GM10847 (cell line): ENCODE data around the gene NAGPA.

Experiments used
- POLR2A ChIP-seq: IDR thresholded peaks from 2 replicates; pipeline ENCODE4 v1.6.1; 2011; ENCODE audit not compliant: insufficient read length; ENCODE audit errors: extremely low read depth

NAGPA gene

DNA sequence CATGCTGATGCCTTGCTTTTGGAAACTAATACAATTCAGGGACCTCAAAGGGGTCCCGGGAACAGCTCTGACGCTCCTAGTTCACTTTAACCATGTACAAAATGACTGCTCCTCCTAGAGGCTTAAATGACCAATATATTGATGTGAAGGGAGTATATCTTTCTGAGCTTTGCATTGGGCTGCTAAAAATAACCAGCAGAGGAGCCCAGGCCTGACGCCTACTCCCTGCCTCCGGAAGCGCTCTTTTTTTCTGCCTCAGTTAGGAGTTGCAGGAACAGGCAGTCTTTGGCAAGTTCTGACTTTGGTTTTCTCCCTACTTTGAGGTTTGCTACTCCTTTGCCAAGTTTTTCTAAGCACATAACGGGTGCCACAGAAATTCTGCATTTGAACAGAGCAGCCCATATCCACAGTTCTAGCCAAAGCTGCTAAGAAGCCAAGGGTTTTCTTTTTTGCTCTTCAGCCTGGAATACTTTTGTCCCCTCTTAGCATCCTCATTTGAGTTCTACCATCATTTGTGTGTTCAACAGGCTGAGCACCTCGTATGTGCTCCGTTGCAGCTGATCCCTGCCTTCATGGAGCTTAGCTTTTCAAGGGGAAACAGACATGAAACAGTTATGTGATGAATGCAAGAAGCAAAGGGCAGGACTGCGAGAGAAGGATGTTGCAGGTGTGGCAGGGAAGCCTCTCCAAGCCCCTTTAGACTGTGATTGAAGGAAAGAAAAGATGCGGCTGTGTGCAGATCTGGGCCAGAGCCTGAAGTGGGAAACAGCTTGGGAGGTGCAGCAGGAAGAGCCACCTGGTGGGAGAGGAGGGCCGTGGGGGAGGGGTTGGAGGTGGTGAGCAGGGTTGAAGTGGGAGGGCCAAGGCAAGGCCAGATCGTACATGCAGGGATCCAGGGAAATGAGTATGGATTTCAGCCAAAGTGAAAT is 2.8 kb upstream of the NAGPA start:
- no peak for TF ChIP-seq POLR2A

DNA sequence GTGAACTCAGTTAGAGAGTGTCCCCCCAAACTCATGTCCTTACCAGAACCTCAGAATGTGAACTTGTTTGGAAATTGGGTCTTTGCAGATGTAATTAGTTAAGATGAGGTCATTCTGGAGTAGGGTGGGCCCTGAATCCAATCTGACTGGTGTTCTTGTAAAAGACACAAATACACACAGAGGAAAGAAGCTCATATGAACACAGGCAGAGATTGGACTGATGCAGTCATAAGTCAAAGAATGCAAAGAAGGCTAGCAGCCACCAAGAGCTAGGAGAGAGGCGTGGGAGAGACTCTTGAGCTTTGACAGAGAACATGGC is 2.1 kb upstream of the NAGPA start:
- no peak for TF ChIP-seq POLR2A

DNA sequence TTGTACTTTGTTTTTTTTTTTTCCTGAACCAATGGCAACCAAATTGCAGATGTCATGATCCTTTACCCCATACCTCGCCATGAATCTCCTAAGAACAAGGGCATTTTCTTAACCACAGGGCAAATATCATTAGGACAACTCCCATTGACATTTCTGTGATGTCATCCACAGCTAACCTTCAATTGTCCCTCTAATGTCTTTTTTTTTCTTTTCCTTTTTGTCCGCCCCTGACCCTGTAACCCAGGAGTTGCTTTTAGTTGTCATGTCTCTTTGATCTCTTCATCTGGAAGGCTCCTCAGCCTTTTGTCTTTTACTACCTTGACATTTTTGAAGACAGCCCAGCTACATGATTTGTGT is 410 bp upstream of the NAGPA start:
- TF ChIP-seq POLR2A: no peak

DNA sequence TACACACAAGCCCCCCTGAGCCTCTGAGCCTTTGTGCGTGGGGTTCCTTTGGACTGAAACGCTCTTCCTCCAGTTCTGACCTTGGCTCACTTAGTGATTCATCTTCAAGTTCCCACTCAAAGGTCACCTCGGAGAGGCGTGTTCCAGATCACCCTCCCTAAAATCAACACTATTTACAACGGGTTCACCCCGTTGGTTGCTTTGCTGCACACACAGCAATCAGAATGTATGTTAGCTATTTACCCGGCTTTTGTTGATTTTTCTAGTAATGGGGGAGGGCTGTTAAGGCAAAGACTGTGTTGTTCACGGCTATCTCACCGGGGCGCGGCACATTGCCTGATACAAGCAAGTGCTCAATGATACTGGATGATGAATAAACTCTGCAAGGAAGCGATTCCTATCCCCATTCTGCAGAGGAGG is 977 bp downstream of the NAGPA start:
- no peak for TF ChIP-seq POLR2A

DNA sequence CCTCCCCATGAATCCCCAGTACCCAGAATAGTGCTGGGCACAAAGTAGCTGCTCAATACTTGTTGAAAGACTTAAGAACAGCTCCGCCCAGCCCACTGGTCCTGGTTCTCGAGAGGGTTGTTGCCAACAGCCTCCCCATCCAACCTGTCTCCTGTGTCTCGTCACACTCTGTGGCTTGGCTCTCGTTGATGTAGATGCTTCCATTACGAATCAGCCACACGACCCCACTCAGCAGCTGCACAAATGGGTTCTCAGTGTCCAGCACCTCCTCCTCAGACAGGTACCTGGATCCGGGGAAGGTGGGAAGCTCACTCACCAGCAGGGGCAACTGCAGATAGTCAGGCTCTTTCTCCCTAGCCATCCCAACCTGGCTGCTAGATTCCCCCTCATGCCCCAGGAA is 2.1 kb downstream of the NAGPA start:
- no peak for TF ChIP-seq POLR2A

DNA sequence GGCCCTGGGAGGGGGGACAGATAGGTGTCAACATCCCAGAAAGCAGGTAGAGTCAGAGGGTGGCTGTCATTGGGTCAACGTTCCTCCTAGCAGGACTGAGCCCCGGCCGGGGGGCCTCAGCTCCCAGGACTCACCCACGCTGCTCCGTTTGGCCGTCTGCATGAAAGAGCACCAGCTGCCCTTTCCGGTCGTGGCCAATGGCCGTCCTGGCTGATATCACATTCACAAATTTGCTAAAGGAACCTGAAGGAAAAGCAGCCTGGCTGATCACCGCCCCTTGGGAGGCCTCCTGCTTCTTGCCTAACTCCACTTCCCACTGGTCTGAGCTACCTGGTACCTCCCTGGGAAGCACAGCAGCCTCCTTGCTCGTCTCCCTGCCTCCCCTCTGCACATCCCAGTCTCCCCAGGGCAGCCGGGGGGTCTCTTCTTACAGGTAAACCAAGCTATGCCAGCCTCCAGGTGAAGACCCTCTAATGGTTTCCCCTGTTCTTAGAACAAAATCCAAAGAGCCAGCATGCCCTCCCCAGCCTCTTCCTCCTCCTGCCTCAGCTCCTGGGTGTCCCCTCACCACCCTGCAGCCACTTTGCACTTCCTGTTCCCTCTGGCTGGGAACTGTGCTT is 3.4 kb downstream of the NAGPA start:
- no peak for TF ChIP-seq POLR2A

DNA sequence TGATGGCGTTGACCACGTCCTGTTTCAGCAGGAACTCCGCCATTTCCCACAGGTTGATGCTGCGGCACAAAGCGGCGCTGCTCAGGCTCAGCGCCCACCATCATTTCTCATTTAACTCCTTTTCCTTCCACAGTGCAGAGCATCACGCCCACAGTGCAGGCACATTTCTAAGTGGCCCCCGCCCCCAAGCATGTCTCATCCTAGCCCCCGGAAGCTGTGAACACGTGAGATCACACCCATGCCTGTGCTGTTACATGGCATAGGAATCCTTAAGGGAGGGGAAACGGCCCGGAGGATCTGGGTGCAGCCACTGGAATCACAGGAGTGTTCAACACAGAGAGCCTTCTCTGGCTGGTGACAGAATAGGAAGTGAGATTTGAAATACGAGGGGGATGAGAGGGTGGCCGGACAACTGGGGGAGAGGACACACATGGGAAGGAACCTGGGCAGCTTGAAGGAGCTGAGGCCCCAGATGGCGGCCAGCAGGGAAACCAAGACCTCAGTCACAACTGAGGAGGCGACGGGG is 4.7 kb downstream of the NAGPA start:
- TF ChIP-seq POLR2A: no peak

DNA sequence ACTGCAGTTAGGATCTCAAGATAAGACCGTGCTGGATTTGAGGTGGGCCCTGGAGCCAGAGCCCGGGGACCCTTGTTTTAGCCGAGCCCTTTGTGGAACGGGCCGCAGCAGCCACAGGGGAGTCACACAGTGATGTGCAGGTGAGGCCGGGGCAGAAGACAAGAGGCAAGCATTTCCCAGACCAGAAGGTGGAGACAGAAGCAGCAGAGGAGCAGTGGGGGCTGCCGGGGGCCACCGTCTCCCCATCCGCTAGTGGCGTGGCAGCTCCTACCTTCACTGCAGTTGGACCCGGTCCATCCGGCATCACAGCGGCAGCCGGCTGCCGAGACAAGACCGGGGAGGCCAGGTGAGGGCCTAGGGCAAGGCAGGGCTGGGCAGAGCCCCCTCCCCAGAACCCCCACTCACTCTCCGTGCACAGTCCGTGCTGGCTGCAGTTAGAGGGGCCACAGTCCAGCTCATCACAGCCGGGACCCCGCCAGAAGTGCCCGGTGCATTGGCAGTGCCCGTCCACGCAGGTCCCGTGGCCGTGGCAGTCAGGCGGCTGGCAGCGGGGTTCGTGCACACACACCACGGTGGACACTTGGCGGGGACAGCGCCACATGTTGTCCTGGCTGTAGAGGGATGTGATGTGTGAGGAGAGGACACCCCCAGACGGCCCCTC is 6.0 kb downstream of the NAGPA start:
- no peak for TF ChIP-seq POLR2A

DNA sequence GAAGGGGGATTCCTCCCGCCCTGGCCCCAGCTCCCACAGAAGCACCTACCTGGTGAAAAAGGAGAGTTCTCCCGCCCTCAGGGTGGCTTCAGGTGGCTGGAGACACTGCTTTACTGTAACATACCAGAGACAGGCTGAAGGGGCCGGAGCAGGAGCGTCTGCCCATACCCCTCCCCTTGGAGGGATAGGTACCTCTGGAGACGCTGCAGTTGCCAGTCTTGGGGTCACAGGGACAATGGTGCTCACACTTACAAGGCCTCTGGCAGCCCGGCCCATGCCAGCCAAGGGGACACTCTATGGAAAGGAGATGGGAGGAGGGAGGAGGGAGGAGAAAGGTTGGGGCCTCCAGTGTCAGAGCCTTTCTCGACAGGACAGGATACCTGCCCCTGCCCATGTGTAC is 6.6 kb downstream of the NAGPA start:
- no peak for TF ChIP-seq POLR2A

DNA sequence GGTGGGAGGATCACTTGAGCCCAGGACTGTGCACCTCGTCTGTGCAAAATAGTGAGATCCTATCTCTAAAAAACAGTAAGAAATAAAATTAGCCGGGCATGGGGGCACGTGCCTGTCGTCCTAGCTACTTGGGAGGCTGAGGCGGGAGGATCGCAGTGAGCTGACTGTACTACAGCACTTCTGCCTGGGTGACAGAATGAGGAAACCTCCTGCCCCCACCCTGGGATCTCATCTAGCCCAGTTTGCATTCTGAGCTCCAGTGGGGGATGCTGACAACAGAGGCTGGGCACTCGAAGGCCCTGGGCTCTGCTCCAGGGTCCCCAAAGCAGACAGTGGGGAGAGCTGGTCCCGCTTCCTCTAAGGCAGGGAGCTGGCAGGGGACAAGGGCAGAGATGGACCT is 7.1 kb downstream of the NAGPA start:
- TF ChIP-seq POLR2A: no peak

DNA sequence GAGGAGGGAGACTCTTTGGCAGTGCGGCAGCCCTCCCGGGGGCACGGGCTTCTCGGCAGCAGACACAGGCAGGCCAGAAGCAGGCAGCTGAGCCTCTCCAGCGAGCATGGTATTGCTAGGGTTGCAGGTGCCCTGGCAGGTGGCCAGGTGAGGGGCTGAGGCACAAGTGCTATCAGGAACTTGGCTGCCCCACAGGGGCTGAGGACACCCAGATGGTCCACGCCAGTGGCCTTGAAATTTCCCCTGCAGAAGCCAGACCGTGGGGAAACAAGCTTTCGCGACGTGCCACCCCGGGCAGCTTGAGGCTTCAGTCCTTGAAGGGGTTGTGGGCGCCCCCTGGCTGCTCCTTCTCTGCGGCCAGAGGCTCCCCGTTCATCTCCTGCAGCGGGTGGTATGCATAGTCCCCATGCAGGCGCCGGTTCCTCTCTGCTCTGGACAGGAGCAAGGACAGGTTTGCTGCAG is 8.5 kb downstream of the NAGPA start:
- TF ChIP-seq POLR2A: no peak

DNA sequence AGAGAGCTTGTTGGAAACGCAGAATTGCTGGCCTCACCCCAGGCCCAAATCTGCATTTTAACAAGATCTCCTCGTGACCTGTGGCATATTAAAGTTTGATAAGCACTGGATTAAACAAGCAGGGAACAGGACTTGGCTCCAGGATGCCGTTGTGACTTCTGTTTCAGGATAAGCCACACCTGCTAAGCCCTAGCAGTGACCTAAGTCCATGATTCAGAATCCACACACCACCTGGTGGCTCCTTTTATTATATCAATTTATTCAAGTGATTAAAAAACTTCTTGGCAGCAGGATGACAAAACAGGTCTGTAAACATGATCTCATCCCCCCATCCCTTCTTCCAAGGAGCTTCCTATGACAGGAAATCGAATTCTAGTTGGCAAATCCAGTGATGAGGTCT is 9.1 kb downstream of the NAGPA start:
- TF ChIP-seq POLR2A: no peak

DNA sequence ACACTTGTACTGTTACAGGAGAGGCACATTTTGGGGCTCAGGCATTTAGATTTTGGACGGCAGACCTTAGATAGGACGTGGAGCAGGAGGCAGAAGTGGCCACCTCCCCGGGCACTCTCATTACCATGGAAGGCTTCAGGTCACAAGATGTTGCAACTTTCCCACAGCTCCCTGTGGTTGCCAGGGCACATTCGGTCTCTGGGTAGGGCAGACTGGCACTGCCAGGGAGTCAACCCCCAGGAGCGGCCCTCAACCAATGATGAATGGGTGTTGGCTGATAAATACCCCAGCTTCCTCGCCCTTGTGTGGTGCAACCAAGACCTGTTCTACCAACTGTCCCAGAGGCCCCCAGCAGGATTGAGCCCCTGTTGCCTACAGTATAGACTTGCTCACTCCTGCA is 11.2 kb downstream of the NAGPA start:
- TF ChIP-seq POLR2A: no peak

DNA sequence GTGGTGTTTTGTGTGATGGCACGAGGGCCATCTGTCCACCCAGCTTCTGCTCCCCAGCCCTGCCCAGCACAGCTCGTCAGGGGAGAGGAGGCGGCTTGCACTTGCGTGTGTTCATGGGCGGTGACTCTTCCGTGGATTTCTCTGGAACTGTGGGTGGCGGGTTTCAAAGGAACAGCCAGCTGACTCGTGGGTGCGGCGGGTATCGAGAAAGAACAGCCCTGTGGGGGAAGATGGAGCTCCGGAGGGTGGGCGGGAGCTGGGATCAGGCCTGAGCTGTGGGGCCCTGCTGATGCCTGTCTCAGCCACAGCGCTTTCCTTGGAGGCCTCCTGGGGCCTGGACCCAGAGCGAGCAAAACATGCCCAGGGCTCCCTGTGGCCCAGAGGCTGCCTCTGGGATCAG is 13.2 kb downstream of the NAGPA start:
- no peak for TF ChIP-seq POLR2A

DNA sequence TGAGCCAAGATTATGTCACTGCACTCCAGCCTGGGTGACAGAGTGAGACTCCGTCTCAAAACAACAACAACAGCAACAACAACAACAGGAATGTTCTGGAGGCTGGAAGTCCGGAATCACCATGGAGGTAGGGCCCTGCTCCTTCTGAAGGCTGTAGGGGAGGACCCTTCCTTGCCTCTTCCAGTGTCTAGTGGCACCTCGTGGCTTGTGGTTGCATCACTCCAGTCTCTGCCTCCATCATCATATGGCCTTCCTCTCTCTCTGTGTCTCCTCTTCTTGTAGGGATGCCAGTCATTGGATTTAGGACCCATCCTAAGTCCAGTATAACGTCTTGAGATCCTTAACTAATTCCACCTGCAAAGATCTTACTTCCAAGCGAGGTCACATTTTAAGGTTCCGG is 14.0 kb downstream of the NAGPA start:
- TF ChIP-seq POLR2A: no peak

DNA sequence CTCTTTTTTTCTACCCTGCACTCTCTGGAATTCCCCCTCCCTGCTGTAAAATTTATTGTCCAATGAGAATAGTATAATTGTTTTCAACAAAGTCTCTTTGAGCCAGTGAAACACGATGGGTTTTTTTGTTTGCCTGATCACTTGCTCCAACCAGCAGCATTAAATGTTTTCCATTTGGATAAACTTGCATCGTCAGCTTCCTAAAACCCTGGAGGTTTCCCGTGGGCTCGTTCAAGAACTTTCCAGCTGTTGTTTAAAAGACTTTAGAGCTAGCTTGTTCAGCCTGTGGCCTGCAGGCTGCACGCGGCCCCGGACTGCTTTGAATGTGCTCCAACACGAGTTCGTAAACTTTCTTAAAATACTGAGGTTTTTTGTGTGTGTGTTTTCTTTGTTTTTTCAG is 14.9 kb downstream of the NAGPA start:
- no peak for TF ChIP-seq POLR2A
